ENCODE data around the gene GSTM3. TPM values are rescaled to one million over a fixed set of nuclear protein-coding genes. Genes with fewer than 3 reads are reported as not detected.
"Not testable (repeated sequence)": the region's sequence is repeated elsewhere in the genome, so short reads cannot be mapped to it uniquely, and the experiment has no call there.

The GSTM3 gene
- total RNA-seq, 1 experiment from 2014 or later, result 110 TPM

- POLR2A ChIA-PET (ENCODE audit: unreplicated experiment), result no interaction called here
- H3K4me3 ChIP-seq, result no peak overlapping the region
- H3K9me3 ChIP-seq (ENCODE audit: insufficient read depth, low read depth), result no peaks in the 10 kb centered on the region
- H4K20me1 ChIP-seq (ENCODE audit: insufficient read depth), result no peaks in the 10 kb centered on the region
- no peaks in the 10 kb centered on the region for H3K9me2 ChIP-seq (ENCODE audit: insufficient read depth)
- intact Hi-C loops (cut with micrococcal nuclease; ENCODE audit: unreplicated experiment), result no loop called here
- CTCF ChIA-PET, result no interaction called here
- TF ChIP-seq EZH2 (IDR thresholded peaks at IDR 0.05; ENCODE audit: low read depth), result no peak
- TF ChIP-seq CTCF (conservative IDR thresholded peaks at IDR 0.05), result no peak
- H3K4me1 ChIP-seq (replicated peaks; ENCODE audit: insufficient read depth), result peaks cover 16% of the 10 kb centered on the region
- BruUV-seq (replicated peaks), result no TSS peak
- no peaks in the 10 kb centered on the region for H3K79me2 ChIP-seq (ENCODE audit: low read depth)
- H3K36me3 ChIP-seq (ENCODE audit: low read depth), result no peaks in the 10 kb centered on the region
- H2AFZ ChIP-seq, result no peak overlapping the region
- peaks cover 10% of the 10 kb centered on the region; the same call in 1 of the 2 replicates for H3F3A ChIP-seq (ENCODE audit: insufficient read depth, low read depth)
- H3K27me3 ChIP-seq (ENCODE audit: insufficient read depth, low read depth), result no peaks in the 10 kb centered on the region
- H3K4me2 ChIP-seq, result no peak overlapping the region
- peak overlapping the region; percentile 57 for H3K27ac ChIP-seq
- DNase-seq, result peak in 1 of 2 experiments; percentile 76
Observed at GRCh38 chr1:109697066-109697465, 43.8 kb downstream of the GSTM3 start.

- H3K4me3 ChIP-seq; H4K20me1 ChIP-seq (ENCODE audit: insufficient read depth); POLR2A ChIA-PET (ENCODE audit: unreplicated experiment); H3K79me2 ChIP-seq (ENCODE audit: low read depth); H3K27me3 ChIP-seq (ENCODE audit: insufficient read depth, low read depth); intact Hi-C loops (cut with micrococcal nuclease; ENCODE audit: unreplicated experiment); H3K36me3 ChIP-seq (ENCODE audit: low read depth); H3F3A ChIP-seq (ENCODE audit: insufficient read depth, low read depth); H3K9me3 ChIP-seq (ENCODE audit: insufficient read depth, low read depth); H2AFZ ChIP-seq; H3K9me2 ChIP-seq (ENCODE audit: insufficient read depth); BruUV-seq (replicated peaks); H3K27ac ChIP-seq; CTCF ChIA-PET; DNase-seq; H3K4me2 ChIP-seq: not testable (repeated sequence)
- peaks cover 16% of the 10 kb centered on the region for H3K4me1 ChIP-seq (replicated peaks; ENCODE audit: insufficient read depth)
Observed at GRCh38 chr1:109695138-109695537, 45.7 kb downstream of the GSTM3 start.

GRCh38 chr1:109694400-109694799 lies 46.4 kb downstream of the GSTM3 start:
- H3K79me2 ChIP-seq (ENCODE audit: low read depth); H3K27me3 ChIP-seq (ENCODE audit: insufficient read depth, low read depth); H2AFZ ChIP-seq; DNase-seq; H3K9me2 ChIP-seq (ENCODE audit: insufficient read depth); H3K27ac ChIP-seq; H3K4me3 ChIP-seq; H3F3A ChIP-seq (ENCODE audit: insufficient read depth, low read depth); BruUV-seq (replicated peaks); intact Hi-C loops (cut with micrococcal nuclease; ENCODE audit: unreplicated experiment); H4K20me1 ChIP-seq (ENCODE audit: insufficient read depth); H3K36me3 ChIP-seq (ENCODE audit: low read depth); H3K4me2 ChIP-seq; H3K9me3 ChIP-seq (ENCODE audit: insufficient read depth, low read depth); POLR2A ChIA-PET (ENCODE audit: unreplicated experiment); CTCF ChIA-PET: not testable (repeated sequence)
- H3K4me1 ChIP-seq (replicated peaks; ENCODE audit: insufficient read depth), result peaks cover 16% of the 10 kb centered on the region

- intact Hi-C loops (cut with micrococcal nuclease; ENCODE audit: unreplicated experiment), result no loop called here
- no TSS peak for BruUV-seq (replicated peaks)
Observed at GRCh38 chr1:109691759-109692158, 49.1 kb downstream of the GSTM3 start.

More at GRCh38 chr1:109691759-109692158, 49.1 kb downstream of the GSTM3 start:
- no peaks in the 10 kb centered on the region for H3K9me3 ChIP-seq (ENCODE audit: insufficient read depth, low read depth)
- H3K27ac ChIP-seq, result no peak overlapping the region
- POLR2A ChIA-PET (ENCODE audit: unreplicated experiment), result no interaction called here
- no peaks in the 10 kb centered on the region for H3K27me3 ChIP-seq (ENCODE audit: insufficient read depth, low read depth)
- TF ChIP-seq CTCF (conservative IDR thresholded peaks at IDR 0.05) (no peak), EZH2 (IDR thresholded peaks at IDR 0.05; ENCODE audit: low read depth) (no peak)
- H3K36me3 ChIP-seq (ENCODE audit: low read depth), result no peaks in the 10 kb centered on the region
- no peak for DNase-seq
- no peak overlapping the region for H2AFZ ChIP-seq
- no peaks in the 10 kb centered on the region for H3F3A ChIP-seq (ENCODE audit: insufficient read depth, low read depth)
- no peaks in the 10 kb centered on the region for H3K79me2 ChIP-seq (ENCODE audit: low read depth)
- no peak overlapping the region for H3K4me2 ChIP-seq
- H4K20me1 ChIP-seq (ENCODE audit: insufficient read depth), result no peaks in the 10 kb centered on the region
- CTCF ChIA-PET, result no interaction called here
- no peaks in the 10 kb centered on the region for H3K4me1 ChIP-seq (replicated peaks; ENCODE audit: insufficient read depth)
- H3K9me2 ChIP-seq (ENCODE audit: insufficient read depth), result no peaks in the 10 kb centered on the region
- no peak overlapping the region for H3K4me3 ChIP-seq

Data from PC-9 (cell line).